Retinal pigment epithelial cell (primary cell): ENCODE results near the gene AVPI1.
"Not testable (repeated sequence)": the region's sequence is repeated elsewhere in the genome, so short reads cannot be mapped to it uniquely, and the experiment has no call there.

ENCODE experiments used
- DNase-seq: peaks from one replicate; pipeline ENCODE4 v3.0.0-alpha.2; 2010; ENCODE audit warnings: low read depth
- H3K4me3 ChIP-seq: 2 replicates; pipeline ENCODE4 v1.5.1; 2011; ENCODE audit warnings: mild to moderate bottlenecking, low read length, control low read depth, moderate library complexity
- CTCF ChIP-seq: conservative IDR thresholded peaks from 2 replicates; pipeline ENCODE4 v1.5.1; 2011; ENCODE audit warnings: low read depth, low read length, control low read depth, inconsistent platforms

AVPI1 gene

GRCh38 chr10:97656777-97657176 lies 30.3 kb downstream of the AVPI1 start:
- no peak for TF ChIP-seq CTCF
- no peak overlapping the region for H3K4me3 ChIP-seq
- no peak for DNase-seq

- no peak for DNase-seq
- no peak for TF ChIP-seq CTCF
- H3K4me3 ChIP-seq, result no peak overlapping the region
These were observed 35.3 kb downstream of the AVPI1 start for GRCh38 chr10:97651773-97652172.

- H3K4me3 ChIP-seq, result no peak overlapping the region
- no peak for TF ChIP-seq CTCF
- DNase-seq, result no peak
These were observed 36.3 kb downstream of the AVPI1 start for GRCh38 chr10:97650726-97651125.

GRCh38 chr10:97649405-97649750 lies 37.7 kb downstream of the AVPI1 start:
- H3K4me3 ChIP-seq, DNase-seq: not testable (repeated sequence)

GRCh38 chr10:97648562-97649404 lies 38.3 kb downstream of the AVPI1 start:
- no peak for DNase-seq
- TF ChIP-seq CTCF, result no peak
- H3K4me3 ChIP-seq, result no peak overlapping the region

- no peak for DNase-seq
- no peak overlapping the region for H3K4me3 ChIP-seq
These were observed 39.5 kb downstream of the AVPI1 start for GRCh38 chr10:97647556-97647955.

GRCh38 chr10:97644936-97645335 lies 42.1 kb downstream of the AVPI1 start:
- no peak overlapping the region for H3K4me3 ChIP-seq
- peak; percentile 94 for DNase-seq
- no peak for TF ChIP-seq CTCF

More at GRCh38 chr10:97647556-97647955, 39.5 kb downstream of the AVPI1 start:
- no peak for TF ChIP-seq CTCF
